Fibroblast of the aortic adventitia (primary cell): ENCODE data around the gene TNF. TPM values are rescaled to one million over a fixed set of nuclear protein-coding genes. Genes with fewer than 3 reads are reported as not detected.

Experiments used
- DNase-seq: peaks from one replicate; pipeline ENCODE4 v3.0.0-alpha.2; 2010; ENCODE audit warnings: low read depth
- H3K4me3 ChIP-seq: 2 replicates; pipeline ENCODE4 v1.5.1; 2011; ENCODE audit warnings: low read depth, mild to moderate bottlenecking, control low read depth, low read length, moderate library complexity
- small RNA-seq: library from RNA; depleted of rRNA; stranded (forward); fragments of <200 nt; gene quantifications from one replicate; pipeline ENCODE3, GENCODE V24; 2012
- total RNA-seq: library from RNA; depleted of rRNA; stranded (reverse); fragments of >200 nt; gene quantifications from 2 replicates; pipeline ENCODE4 v1.2.3, GENCODE V29; 2012; ENCODE audit warnings: low replicate concordance
- TF ChIP-seq, protein P1 (sequence below): IDR thresholded peaks from 2 replicates; pipeline ENCODE4 v1.5.1; 2011; ENCODE audit warnings: mild to moderate bottlenecking, low read length, control low read depth, inconsistent platforms; ENCODE audit not compliant: insufficient read depth

The TNF gene
- total RNA-seq, 1 donor: not detected

DNA sequence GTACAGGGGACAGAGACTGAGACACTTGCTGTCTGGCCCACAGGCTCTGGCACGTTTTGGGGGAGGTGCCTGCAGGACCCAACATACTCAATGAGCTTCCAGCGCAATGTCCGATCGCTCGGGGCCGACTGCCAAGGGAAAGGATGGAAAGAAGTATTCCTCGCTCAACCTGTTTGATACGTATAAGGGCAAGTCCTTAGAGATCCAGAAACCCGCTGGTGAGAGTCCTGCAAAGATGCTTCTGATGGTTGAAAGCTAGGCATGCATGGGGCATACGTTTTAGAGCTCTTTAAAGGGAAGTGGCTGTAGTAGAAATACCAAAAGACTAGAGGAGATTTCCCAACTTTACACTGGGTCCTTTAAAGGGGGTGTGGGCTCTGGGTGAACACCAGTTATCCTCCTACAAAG lies 47.3 kb downstream of the TNF start:
- peak overlapping the region; percentile 93 for H3K4me3 ChIP-seq
- no peak for DNase-seq
- TF ChIP-seq, protein P1, sequence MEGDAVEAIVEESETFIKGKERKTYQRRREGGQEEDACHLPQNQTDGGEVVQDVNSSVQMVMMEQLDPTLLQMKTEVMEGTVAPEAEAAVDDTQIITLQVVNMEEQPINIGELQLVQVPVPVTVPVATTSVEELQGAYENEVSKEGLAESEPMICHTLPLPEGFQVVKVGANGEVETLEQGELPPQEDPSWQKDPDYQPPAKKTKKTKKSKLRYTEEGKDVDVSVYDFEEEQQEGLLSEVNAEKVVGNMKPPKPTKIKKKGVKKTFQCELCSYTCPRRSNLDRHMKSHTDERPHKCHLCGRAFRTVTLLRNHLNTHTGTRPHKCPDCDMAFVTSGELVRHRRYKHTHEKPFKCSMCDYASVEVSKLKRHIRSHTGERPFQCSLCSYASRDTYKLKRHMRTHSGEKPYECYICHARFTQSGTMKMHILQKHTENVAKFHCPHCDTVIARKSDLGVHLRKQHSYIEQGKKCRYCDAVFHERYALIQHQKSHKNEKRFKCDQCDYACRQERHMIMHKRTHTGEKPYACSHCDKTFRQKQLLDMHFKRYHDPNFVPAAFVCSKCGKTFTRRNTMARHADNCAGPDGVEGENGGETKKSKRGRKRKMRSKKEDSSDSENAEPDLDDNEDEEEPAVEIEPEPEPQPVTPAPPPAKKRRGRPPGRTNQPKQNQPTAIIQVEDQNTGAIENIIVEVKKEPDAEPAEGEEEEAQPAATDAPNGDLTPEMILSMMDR: no peak

DNA sequence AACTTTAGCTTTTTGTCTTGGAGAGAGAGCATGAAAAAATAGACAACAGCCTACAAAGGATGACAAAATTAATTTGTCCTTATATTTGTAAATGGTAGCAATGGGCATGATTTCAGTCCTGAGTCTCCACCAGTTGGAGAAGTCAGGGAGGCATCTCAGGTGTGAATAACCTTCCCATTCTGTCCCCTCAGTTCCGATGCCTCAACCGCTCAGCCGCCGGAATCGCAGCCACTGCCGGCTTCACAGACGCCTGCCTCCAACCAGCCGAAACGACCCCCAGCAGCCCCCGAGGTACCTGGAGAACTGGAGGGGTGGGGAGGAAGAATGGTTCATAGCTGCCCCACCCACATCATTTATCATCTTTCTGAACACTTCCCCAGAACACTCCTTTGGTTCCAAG lies 48.7 kb downstream of the TNF start:
- no peak for DNase-seq
- no peak overlapping the region for H3K4me3 ChIP-seq
- TF ChIP-seq, protein P1: no peak

DNA sequence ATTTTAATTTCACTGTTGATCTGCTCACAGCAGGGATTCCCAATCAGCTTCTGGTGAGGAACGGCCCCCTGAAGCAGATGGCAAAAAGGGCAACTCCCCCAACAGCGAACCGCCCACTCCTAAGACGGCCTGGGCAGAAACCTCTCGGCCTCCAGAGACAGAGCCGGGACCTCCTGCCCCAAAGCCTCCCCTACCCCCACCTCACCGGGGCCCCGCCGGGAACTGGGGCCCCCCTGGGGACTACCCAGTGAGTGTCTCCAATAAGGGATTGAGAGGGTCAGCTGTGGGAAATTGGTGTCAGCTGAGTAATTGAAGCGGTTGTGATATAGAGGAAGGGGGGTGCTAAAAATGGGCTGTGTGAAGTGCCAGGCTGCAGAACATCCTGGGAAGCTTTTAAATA lies 51.6 kb downstream of the TNF start:
- TF ChIP-seq, protein P1: no peak
- H3K4me3 ChIP-seq: no peak overlapping the region
- no peak for DNase-seq

DNA sequence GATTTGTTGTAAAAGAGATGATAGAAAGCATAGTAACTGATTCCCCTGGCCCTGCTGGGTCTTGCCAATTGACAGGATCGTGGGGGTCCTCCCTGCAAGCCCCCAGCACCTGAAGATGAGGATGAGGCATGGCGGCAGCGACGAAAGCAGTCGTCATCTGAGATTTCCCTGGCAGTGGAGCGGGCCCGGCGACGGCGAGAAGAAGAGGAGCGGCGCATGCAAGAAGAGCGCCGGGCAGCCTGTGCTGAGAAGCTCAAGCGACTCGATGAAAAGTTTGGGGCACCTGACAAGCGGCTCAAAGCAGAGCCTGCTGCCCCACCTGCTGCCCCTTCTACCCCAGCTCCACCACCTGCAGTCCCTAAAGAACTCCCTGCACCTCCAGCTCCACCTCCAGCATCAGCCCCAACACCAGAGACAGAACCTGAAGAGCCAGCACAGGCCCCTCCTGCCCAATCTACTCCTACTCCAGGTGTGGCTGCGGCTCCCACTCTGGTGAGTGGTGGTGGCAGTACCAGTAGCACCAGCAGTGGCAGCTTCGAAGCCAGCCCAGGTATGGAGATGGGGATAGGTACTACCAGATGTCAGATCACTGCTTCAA lies 52.4 kb downstream of the TNF start:
- TF ChIP-seq, protein P1: no peak
- no peak for DNase-seq
- no peak overlapping the region for H3K4me3 ChIP-seq

Small RNA genes within 50 kb of the gene (small RNA-seq; reads per million reads assigned to genes)
- gene SNORA38 (114 reads per million, percentile 98 among the genes with 10 or more reads in this experiment), gene SNORD117 (838 reads per million, percentile 99 among the genes with 10 or more reads in this experiment), gene SNORD84 (not detected), gene UQCRHP1 (not detected)

Other genes with a start within 250 kb of the TNF start
- 52.0 and 84.2 TPM in 2 replicates for gene HLA-B, start 218.4 kb upstream of the TNF start, total RNA-seq
- gene MICA, start 172.0 kb upstream of the TNF start, total RNA-seq: 12.7 and 13.3 TPM in 2 replicates
- 3.4 and 16.6 TPM in 2 replicates for gene MICB, start 77.4 kb upstream of the TNF start, total RNA-seq
- not detected in 2 replicates for gene MCCD1, start 46.6 kb upstream of the TNF start, total RNA-seq
- 197 and 290 TPM in 2 replicates for gene DDX39B, start 33.6 kb upstream of the TNF start, total RNA-seq
- 3.8 and 6.7 TPM in 2 replicates for gene ATP6V1G2, start 29.0 kb upstream of the TNF start, total RNA-seq
- gene NFKBIL1, start 28.0 kb upstream of the TNF start, total RNA-seq: 20.0 and 48.7 TPM in 2 replicates
- not detected in 2 replicates for gene LTA, start 3.3 kb upstream of the TNF start, total RNA-seq
- not detected in 2 replicates for gene LTB, start 6.9 kb downstream of the TNF start, total RNA-seq
- not detected in 2 replicates for gene LST1, start 10.7 kb downstream of the TNF start, total RNA-seq
- gene NCR3, start 17.4 kb downstream of the TNF start, total RNA-seq: not detected in 2 replicates
- not detected in 2 replicates for gene AIF1, start 39.7 kb downstream of the TNF start, total RNA-seq
- 24.0 and 68.0 TPM in 2 replicates for gene PRRC2A, start 45.1 kb downstream of the TNF start, total RNA-seq
- gene BAG6, start 77.1 kb downstream of the TNF start, total RNA-seq: 109 and 161 TPM in 2 replicates
- gene APOM, start 80.3 kb downstream of the TNF start, total RNA-seq: 2.0 TPM in 1 of 2 replicates, not detected in the other
- gene C6orf47, start 85.2 kb downstream of the TNF start, total RNA-seq: 18.4 and 26.3 TPM in 2 replicates
- 19.9 and 69.8 TPM in 2 replicates for gene GPANK1, start 89.4 kb downstream of the TNF start, total RNA-seq
- gene CSNK2B, start 90.5 kb downstream of the TNF start, total RNA-seq: 134 and 214 TPM in 2 replicates
- 2.8 and 4.5 TPM in 2 replicates for gene LY6G5B, start 94.4 kb downstream of the TNF start, total RNA-seq
- gene LY6G5C, start 105.5 kb downstream of the TNF start, total RNA-seq: 1.1 TPM in 1 of 2 replicates, not detected in the other
- 23.5 and 27.1 TPM in 2 replicates for gene ABHD16A, start 127.8 kb downstream of the TNF start, total RNA-seq
- gene LY6G6F, start 131.3 kb downstream of the TNF start, total RNA-seq: not detected in 2 replicates
- not detected in 2 replicates for gene LY6G6D, start 139.8 kb downstream of the TNF start, total RNA-seq
- not detected in 2 replicates for gene LY6G6C, start 146.2 kb downstream of the TNF start, total RNA-seq
- not detected in 2 replicates for gene MPIG6B, start 147.8 kb downstream of the TNF start, total RNA-seq
- 70.5 and 223 TPM in 2 replicates for gene DDAH2, start 153.7 kb downstream of the TNF start, total RNA-seq
- 174 and 576 TPM in 2 replicates for gene CLIC1, start 161.0 kb downstream of the TNF start, total RNA-seq
- gene MSH5, start 164.4 kb downstream of the TNF start, total RNA-seq: 3.1 and 23.0 TPM in 2 replicates
- 0.90 and 6.2 TPM in 2 replicates for gene SAPCD1, start 187.1 kb downstream of the TNF start, total RNA-seq
- 0.36 and 0.90 TPM in 2 replicates for gene VWA7, start 201.8 kb downstream of the TNF start, total RNA-seq
- 19.6 and 68.8 TPM in 2 replicates for gene VARS1, start 220.2 kb downstream of the TNF start, total RNA-seq
- gene LSM2, start 231.4 kb downstream of the TNF start, total RNA-seq: 49.5 and 88.3 TPM in 2 replicates
- 1.4 and 2.4 TPM in 2 replicates for gene HSPA1L, start 239.7 kb downstream of the TNF start, total RNA-seq
- gene HSPA1A, start 240.0 kb downstream of the TNF start, total RNA-seq: 52.8 and 76.9 TPM in 2 replicates